Urothelium cell line (cell line): ENCODE results near the gene MAL.

Experiments used
- DNase-seq: peaks from one replicate; pipeline ENCODE4 v3.0.0; 2011; ENCODE audit warnings: low spot score, mixed read lengths
- FAIRE-seq: peaks from 2 replicates; lab custom pipeline; 2011; peaks lifted over from hg19 to GRCh38; lab: Jason Lieb, UNC

MAL gene

DNA sequence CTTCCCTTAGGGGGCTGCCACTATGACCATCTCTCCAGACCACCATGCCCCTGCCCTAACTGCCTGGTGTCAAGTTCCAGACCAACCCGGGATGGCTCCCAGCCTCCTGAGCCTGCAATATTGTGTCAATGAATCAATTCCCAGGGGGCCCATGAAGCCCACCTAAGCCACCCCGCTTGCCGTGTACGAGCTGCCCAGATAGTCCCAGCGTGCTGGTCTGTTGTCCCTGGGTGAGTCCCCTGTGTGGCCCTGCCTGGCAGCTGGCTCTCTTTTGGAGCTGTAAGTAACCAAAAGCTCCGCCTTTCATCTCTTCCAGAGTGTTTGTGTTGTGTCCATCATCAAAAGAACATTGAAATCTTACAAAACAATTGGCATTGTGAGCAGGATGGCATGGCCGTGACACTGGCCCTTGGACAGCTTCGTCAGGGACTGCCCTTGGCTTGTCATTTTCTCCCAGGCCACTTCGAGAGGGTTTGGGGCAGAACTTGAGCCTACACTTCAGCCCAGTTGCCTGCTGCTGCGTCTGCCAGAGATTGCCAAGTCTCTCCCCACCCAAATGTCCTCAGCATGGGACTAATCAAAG is 11.3 kb upstream of the MAL start:
- FAIRE-seq (no peak), DNase-seq (no peak)

DNA sequence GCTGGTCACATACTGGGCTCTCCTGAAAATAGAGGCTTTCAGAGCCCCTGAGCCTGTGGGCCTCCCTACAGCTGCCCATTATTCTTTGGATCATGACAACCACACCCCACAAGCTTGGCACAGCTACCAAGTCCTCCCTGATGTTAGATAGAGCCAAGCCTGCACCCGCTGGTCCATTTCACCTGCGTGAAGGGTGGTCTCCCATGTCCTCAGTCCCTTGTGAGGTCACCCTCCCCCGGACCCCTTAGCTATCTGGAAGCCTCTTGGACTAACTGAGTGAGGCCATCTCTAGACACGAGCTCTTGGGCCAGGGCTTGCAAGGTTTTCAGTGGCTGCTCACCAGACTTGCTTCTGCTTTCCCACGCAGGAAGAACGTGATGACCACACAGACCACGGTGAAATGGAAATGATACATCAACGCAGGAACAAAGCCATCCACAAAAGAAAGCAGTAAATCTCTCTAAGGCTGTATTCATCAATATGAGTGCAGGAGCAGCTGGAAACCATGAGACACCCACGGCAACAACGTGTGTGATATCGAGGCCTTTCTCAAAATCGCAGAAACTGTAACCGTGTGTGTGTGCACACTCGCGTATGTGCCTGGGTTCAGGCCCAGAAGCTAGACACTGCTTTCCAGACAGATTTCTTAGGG is 10.1 kb upstream of the MAL start:
- FAIRE-seq: peak; percentile 32
- DNase-seq: no peak

DNA sequence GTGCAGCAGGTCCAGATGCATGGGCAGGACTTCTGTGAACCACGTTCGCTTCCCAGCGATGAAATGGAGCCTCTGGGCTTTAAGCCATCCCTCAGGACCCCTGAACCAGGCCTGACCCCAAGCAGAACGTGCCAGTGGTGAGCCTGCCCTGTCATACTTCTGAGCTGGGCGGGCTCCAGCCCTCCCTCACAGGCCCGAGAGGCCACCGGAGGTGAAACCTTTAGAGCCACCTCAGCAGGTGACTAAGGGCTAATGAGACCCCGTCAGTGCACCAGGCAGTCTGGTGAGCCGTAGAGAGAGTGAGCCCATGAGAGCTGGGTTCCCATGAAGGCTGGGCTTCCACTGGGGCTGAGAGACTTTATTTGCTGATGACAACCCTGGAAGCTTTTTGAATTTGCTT is 8.9 kb upstream of the MAL start:
- DNase-seq: no peak
- no peak for FAIRE-seq

DNA sequence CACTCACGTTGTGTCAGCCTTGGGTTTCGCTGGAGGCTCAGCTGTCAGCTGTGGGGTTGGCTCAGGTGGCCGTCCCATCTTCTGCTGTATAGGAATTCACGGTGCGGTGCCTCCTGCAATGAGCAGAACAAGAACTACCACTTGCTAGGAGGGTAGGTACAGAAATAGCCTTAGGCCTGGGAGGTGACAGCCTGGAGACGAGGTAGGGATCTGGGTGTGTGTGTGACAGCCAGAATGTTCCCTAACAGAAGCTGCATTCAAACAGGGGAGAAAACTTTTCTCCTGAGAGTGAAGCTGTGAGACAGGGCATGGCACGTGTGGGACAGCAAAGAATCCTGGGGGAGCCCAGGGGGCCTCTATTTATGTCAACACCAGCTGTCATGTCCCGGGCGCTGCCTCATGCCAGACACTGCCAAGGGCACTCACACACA is 8.4 kb upstream of the MAL start:
- no peak for FAIRE-seq

DNA sequence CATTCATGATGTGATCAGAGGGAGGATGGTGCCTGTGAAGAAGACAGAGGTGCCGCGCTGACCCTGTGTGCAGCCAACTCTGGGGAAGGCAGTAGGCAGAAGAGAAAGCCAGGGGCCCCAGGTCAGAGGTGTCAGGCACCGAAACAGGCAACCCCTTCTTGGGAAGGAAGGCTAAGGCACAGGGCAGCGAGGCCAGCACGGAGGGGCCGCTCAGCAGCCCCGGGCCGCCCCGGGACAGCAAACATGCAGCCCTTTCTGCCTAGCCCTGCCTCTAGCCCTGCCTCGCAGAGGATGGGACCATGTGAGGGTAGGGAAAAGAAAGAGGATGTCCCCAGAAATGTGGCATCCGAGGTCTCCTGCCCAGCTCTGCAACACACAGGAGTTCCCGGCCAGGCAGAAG is 7.7 kb upstream of the MAL start:
- DNase-seq (no peak), FAIRE-seq (no peak)

More for the DNA sequence above, 8.4 kb upstream of the MAL start:
- no peak for DNase-seq

DNA sequence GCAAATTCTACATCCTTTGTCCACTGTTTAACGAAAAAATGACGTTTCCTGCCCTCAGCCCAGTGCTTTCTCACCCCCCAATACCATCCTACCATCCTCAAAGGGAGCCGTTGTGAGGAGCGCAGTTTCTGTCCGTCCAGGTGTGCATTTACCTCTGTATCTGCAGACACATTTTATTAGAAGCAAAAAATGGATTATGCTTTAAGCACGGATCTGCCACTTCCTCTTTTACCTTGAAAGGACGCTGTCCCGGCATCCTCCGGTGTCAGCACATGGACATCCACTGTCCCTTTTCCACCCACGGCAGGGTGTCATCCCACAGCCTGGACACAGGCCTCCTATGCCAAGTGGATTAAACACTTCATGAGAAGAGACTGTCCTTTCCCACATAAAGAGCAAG is 7.2 kb upstream of the MAL start:
- DNase-seq (no peak), FAIRE-seq (no peak)

DNA sequence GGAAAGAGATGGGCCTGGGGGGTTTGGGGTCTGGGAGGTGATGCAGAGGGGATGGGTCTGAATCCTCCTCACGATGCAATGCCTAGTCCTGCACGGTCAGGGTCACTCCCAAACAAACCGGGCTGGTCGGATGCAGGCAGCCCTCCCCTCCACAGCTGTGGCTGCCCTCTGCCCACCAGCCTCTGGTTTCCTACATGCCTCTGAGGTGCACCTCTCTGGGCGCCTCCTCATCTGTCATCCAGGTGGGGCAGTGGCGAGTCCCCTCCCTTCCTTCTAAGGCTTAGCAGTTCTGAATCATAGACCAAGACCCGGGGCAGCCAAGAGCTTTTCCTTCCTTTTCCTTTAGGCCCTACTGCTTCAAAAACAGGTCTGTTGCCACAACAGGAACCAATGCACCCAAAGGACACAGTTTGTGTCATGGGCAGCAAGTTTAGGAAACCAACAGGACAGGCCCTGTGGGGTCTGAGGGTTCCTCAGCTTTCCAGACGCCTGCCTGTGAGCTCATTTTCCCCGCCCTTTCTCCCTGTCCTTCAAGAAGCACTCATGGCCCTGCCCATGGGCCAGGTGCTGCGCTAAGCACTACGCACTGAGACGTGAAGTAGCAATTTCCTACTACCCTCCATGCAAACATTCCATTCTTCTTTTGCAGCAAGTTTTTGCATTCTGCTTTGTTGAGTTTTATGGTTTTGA is 6.5 kb upstream of the MAL start:
- DNase-seq (no peak), FAIRE-seq (no peak)

DNA sequence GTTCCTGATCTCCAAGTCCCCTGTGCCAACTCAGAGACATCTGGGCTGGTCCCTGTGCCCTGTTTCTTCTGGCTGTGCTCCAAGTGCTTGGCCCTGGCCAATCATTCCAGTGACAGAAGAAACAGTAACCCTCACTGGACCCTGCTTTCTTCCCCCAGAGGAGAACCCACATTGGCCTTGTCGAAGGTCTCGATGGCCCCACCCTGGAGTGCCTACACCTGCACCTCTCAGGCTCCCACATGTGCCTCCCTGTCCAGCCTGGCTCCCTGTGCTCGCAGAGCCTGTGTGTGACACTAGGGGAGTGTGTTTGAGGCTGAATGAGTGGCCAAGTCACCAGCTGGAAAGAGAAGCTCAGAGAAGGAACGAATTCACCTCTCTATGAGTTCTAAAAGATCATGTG is 5.9 kb upstream of the MAL start:
- DNase-seq (no peak), FAIRE-seq (no peak)

DNA sequence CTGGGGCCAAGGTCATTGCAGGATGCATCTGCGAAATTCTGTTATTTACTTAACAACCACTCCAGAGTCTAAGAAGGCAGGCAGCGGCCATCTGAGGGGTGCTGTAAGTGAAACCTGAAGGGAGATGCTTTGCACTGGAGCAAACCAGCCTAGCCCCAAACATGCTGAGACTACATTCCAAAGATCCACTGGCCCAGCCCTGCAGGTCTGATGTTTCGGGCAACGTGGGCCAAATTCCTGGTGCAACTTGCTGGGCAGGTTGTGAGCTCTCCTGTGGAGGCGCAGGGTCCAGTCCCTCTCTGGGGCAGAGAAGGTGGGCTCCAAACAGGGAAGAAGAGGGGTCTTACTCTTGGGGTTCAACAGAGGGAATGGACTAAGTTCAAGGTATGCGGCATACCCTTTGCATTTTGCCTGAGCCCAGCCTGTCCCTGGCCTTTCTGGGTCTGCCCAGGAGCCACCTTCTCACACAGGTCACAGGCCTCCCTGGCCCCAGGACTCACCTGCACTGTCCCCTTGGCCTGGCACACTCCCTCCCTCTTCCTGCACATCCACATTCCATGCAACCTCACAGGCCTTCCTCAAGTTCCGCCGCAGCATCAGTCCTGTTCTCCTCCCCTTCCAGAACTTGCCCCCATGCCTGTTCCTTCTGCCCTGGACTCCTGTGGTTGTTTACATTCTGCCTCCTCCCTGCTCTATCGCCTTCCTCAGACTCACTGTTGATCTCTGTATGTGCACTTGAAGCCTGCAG is 5.1 kb upstream of the MAL start:
- DNase-seq: no peak
- no peak for FAIRE-seq

DNA sequence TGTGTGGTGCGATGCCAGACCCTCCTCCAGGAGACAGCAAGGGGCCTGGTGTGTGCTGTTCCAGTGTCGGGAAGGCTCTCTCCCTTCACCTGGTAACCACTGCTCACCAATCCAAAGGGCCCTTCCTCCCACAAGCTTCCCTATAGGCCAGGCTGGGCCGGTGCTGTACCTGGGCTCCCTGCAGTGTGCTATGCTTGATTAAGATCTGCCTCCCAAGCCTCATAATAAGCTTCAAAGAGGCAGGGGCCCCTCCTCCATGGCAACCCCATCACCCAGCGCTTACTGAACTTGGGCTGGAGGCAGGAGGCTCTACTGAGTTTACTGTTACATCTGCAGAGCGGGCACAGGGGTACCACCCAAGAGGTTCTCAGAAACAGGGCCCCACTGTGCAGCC is 4.5 kb upstream of the MAL start:
- FAIRE-seq (no peak), DNase-seq (no peak)

DNA sequence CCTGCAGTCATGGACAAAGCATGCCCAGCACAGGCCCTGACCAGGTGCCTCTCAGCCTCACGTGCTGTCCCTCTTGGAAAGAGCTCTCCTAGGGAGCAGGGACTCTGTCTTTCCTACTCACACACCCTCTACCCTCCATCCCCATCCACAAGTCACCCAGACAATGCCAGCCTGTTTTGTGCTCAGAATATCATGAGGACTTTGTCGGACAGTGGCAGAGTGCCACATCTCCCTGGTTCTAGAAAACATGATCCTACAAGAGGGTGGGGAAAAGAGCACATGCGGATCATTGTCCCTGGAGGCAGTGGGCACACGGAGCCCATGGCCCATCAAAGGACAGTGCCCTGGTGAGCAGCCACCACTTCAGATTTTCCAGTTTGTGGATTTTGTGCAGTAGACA is 3.7 kb upstream of the MAL start:
- FAIRE-seq (peak; percentile 23), DNase-seq (no peak)

DNA sequence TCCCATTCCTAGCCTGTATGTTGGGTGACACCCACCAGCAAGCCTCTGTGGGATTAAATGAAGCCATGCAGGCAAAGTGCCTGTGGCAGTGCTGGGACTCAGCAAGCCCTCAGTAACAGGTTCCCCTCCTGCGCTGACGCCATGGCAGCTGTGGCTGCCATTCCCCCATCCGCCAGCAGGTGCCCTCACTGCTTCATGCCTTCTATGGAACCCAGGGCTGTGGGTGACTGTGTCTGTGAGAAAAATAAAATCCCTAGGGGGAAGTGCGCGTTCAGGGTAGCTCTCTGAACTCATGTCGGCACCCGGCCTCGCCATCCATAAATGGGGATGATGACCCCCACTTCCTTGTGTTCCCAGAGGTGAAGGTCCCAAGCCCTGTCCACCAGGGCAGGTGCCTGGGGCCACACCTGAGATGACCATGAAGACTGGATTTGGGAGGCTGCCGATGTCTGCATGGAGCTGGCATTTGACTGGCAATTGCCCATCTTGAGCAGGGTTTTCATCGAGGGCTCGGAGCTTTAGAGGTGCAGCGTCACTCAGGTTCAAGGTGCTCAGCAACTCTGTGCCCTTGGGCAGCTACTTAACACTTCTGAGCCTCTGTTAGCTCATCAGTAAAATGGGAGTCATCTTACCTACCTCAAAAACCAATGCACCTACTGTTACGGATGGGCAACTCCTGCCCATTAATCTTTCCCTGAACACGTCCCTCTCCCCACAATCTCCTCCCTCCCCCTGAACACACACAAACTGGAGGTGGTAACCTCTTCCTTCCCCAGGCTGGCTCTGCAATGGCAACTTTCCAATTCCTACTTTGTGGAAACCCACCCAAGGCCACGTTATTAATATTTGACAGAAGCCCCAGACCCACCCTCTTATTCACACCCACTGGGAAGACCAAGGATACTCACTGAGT is 2.9 kb upstream of the MAL start:
- FAIRE-seq: peak; percentile 97
- DNase-seq: peak; percentile 87

DNA sequence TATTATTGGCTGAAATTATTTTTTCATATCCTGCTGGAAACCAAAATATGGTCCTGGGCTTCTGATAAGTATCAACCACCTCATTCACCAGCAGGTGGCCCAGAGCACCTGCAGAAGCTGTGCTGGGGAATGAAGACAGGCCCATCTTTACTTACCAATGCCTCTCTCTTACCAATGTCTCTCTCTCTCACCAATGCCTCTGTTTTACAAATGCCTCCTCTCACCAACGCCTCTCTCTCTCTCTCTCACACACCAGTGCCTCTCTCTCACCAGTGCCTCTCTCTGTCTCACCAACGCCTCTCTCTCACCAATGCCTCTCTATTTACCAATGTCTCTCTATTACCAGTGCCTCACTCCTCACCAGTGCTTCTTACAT is 2.3 kb upstream of the MAL start:
- FAIRE-seq (no peak), DNase-seq (no peak)

DNA sequence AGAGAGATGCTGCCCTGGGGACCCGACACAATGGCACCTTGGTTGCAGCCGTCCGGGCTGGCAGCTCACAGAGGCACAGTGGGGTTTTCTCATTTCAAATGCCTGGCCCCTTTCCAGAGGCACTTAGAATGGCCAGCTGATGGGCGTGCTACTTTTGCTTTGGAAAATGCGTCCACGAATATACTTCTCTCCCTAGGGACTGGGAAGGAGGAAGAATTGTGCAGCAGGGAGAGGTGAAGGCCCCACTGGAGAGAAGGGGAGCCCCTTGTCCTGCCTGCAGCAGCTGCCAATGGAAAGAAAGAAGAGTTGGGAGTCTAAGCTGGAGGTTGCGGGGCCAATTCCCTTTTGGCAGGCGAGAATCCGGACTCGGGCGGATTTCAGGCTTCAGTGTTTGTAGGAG is 1.1 kb upstream of the MAL start:
- FAIRE-seq (no peak), DNase-seq (no peak)

DNA sequence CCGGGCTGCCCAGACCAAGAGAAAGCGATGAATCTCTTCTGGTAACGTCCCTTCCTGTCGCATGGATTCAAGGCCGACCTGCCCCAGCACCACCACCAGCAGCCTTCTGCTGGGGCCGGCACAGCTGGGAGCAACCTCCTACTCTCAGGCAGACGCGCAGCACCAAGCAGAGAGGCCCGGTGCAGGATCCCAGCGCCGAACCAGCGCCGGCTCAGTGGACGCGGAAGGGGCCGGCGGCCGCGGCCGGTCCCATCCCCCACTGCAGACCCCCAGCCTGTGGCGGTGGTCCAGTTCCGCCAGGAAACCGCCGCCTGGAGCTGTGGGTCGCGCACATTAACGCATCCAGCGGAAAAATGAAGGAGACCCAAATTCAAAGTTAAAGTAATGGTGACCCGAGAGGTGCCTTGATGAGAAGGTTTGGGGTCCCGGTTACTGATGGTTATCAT is 525 bp upstream of the MAL start:
- DNase-seq (no peak), FAIRE-seq (no peak)

DNA sequence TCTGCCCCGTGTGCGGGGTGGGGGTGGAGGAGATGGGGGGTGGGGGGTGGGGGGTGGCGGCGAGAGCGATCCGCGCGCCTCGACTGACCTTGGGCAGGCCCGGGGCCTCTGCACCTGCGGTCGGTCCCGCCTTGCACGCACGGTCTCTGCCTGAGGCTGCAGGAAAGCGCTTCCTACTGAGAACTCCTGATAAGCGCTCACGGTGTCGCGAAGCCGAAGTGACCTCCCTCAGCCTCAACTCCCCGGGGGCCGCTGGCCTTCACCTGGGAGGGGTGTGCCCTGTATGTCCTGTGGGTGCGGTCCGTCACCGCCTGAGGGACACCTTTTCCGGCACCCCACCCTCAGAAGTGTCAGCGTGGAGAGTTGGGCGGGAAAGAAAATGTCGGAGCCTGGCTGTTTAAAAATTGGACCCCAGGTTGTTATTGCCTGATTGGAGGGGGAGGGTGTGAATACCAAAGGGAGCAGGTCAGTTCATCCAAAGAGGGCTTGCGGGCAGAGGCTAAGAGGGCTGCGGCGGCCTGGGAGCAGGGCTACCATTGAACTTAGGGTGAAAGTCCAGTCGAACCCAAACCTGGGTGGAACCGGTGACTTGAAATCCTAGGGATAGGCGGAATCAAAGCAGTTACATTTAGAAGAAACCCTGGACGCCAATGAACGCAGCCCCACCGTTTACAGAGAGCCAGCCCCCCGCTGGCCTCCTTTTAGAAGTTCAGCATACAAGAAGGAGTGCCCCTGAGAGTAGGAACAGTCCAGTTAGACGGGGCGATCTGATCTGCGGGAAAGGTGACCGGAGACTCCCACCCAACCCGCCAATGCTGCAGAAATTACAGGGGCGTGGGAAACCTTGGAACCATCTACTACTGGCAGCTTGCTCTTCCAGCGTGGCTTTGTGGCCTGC is 1.2 kb downstream of the MAL start:
- FAIRE-seq: no peak

DNA sequence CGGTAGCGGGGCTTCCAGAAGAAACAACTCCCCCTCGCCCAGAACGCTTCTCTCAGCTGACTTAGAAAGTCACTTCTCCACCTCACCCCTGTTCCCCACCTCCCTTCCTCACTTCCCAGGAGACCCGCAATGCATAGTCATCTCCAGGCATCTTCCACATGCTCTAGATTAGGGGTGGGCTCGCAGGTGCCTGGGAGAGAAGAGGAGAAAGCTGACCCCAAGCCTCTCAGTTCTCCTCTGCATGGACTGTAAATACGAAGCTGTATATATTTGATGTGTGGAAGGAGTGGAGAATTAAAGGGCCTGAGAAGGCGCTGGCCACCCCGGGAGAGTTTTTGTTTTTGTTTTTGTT is 1.8 kb downstream of the MAL start:
- no peak for DNase-seq
- FAIRE-seq: no peak

More for the DNA sequence above, 1.2 kb downstream of the MAL start:
- DNase-seq: no peak

DNA sequence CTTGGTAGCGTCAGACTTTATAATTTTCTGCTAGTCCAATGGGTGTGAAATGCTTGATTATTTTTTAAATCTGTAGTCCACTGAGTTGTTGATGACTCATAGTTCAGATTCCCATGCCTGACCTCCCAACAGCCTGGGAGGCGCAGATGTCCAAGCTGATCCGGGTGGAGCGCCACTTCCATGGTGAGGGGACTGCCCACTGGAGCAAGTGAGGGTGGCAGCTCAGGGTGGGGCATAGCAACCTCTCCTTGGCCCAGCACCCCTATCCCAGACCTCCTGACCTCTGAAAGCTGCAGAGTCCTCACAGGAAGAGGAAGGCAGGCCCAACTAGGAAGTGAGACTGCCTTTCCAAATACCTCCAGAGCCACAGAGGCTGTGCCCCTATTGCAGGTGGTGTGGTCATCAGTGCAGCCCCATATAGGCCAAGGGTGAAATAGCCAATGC is 4.4 kb downstream of the MAL start:
- DNase-seq (no peak), FAIRE-seq (no peak)

DNA sequence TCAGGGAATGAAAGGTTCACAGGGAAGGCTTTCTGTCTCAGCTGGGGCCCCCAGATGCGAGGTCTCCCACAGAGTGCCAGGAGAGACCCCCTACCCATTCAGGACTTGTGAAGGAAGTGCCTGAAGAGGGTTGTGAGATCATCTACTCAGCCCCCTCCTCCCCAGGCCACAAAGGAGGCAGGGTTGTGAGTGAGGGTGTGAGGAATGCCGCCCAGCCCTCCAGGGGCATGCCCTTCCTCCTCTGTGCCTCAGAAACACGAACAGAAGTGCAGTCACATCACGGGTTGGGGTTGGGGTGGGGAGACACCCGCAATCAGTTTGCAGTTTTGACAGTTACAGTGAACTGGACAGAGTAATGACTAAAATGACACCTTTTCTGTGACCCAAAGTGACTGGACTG is 5.0 kb downstream of the MAL start:
- FAIRE-seq: peak; percentile 90
- DNase-seq: peak; percentile 47
